ENCODE data around the gene DSCAML1. TPM values are rescaled to one million over a fixed set of nuclear protein-coding genes. Genes with fewer than 3 reads are reported as not detected.

Gene DSCAML1
- total RNA-seq, 1 experiment from 2014 or later, result 0.90 TPM

DNA sequence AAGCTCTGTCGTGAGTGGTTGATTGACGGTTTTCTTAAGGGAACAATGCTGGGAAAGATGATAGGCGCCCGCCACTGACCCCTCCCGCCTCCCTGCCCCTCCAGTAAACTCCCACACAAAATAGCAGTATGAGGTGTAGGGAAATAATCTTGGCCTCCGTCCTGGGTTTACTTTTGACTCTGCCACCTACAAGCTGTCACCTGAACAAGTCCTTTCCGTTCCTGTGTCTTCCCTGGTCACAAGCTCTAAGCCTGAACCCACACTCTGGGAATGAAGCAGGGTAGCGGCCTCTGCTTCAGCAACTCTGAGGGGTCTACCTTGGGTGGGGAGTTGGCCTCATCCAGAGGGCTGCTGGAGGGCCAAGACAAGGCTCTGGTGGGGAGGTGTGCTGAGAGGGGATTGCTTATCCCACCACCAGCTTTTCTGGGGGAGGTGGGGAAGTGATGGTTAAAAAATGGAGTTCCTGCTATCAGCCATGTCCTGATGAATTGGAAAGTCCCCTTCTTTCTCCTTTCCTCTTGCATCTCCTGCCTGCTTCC lies 381.6 kb downstream of the DSCAML1 start:
- ATAC-seq (no peak), DNase-seq (ENCODE audit: low spot score) (no peak)
- POLR2A ChIA-PET, result no interaction called here
- CTCF ChIA-PET, result interaction anchor here (10.4 kb wide), 1 partner anchor 10 kb away, joined by 103 read pairs; no protein-coding TSS in a partner anchor
- no peak for TF ChIP-seq IRF1 (CRISPR knock-in tag; IDR thresholded peaks at IDR 0.05)
- no peak for TF ChIP-seq TCF7 (CRISPR knock-in tag; IDR thresholded peaks at IDR 0.05; ENCODE audit: low read depth)
- TF ChIP-seq FOXP4 (CRISPR knock-in tag; IDR thresholded peaks at IDR 0.05), result no peak
- no peak for TF ChIP-seq E2F5 (CRISPR knock-in tag; IDR thresholded peaks at IDR 0.05)
- TF ChIP-seq EMX1 (CRISPR knock-in tag; IDR thresholded peaks at IDR 0.05), result no peak
- TF ChIP-seq, protein P1, sequence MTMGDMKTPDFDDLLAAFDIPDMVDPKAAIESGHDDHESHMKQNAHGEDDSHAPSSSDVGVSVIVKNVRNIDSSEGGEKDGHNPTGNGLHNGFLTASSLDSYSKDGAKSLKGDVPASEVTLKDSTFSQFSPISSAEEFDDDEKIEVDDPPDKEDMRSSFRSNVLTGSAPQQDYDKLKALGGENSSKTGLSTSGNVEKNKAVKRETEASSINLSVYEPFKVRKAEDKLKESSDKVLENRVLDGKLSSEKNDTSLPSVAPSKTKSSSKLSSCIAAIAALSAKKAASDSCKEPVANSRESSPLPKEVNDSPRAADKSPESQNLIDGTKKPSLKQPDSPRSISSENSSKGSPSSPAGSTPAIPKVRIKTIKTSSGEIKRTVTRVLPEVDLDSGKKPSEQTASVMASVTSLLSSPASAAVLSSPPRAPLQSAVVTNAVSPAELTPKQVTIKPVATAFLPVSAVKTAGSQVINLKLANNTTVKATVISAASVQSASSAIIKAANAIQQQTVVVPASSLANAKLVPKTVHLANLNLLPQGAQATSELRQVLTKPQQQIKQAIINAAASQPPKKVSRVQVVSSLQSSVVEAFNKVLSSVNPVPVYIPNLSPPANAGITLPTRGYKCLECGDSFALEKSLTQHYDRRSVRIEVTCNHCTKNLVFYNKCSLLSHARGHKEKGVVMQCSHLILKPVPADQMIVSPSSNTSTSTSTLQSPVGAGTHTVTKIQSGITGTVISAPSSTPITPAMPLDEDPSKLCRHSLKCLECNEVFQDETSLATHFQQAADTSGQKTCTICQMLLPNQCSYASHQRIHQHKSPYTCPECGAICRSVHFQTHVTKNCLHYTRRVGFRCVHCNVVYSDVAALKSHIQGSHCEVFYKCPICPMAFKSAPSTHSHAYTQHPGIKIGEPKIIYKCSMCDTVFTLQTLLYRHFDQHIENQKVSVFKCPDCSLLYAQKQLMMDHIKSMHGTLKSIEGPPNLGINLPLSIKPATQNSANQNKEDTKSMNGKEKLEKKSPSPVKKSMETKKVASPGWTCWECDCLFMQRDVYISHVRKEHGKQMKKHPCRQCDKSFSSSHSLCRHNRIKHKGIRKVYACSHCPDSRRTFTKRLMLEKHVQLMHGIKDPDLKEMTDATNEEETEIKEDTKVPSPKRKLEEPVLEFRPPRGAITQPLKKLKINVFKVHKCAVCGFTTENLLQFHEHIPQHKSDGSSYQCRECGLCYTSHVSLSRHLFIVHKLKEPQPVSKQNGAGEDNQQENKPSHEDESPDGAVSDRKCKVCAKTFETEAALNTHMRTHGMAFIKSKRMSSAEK (CRISPR knock-in tag; IDR thresholded peaks at IDR 0.05; ENCODE audit: borderline replicate concordance), result no peak
- TF ChIP-seq, protein P2, sequence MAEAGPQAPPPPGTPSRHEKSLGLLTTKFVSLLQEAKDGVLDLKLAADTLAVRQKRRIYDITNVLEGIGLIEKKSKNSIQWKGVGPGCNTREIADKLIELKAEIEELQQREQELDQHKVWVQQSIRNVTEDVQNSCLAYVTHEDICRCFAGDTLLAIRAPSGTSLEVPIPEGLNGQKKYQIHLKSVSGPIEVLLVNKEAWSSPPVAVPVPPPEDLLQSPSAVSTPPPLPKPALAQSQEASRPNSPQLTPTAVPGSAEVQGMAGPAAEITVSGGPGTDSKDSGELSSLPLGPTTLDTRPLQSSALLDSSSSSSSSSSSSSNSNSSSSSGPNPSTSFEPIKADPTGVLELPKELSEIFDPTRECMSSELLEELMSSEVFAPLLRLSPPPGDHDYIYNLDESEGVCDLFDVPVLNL (CRISPR knock-in tag; IDR thresholded peaks at IDR 0.05; ENCODE audit: borderline replicate concordance, low read depth), result no peak
- Mint-ChIP-seq H3K9me3 (no peaks in the 10 kb centered on the region), H3K27me3 (ENCODE audit: low read depth) (no peaks in the 10 kb centered on the region), H3K4me1 (peaks cover 11% of the 10 kb centered on the region), H3K36me3 (no peaks in the 10 kb centered on the region), H3K4me3 (no peak overlapping the region), H3K27ac (no peak overlapping the region)

DNA sequence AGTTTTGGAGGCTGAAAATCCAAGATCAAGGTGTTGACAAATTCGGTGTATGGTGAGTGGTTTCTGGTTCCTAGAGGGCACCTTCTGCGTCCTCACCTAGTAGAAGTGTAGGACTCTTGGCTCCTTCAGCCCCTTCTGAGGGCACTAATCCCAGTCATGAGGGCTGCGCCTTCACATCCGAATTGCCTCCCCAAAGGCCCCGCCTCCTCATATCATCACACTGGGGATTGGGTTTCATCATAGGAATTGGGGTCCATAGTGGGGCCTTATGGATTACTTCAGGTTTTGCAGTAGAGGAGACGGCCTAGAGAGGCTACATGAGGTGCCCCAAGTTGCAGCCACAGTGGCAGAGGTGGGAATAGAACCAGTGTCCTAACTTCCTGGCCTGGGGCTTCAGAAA lies 382.3 kb downstream of the DSCAML1 start:
- H3K4me3 Mint-ChIP-seq, result no peak overlapping the region
- no peaks in the 10 kb centered on the region for H3K9me3 Mint-ChIP-seq
- H3K27me3 Mint-ChIP-seq (ENCODE audit: low read depth), result no peaks in the 10 kb centered on the region
- ATAC-seq (no peak), DNase-seq (ENCODE audit: low spot score) (no peak)
- no peak overlapping the region for H3K27ac Mint-ChIP-seq
- ChIA-PET POLR2A (no interaction called here), CTCF (interaction anchor here (10.4 kb wide), 1 partner anchor 11 kb away, joined by 103 read pairs; no protein-coding TSS in a partner anchor)
- H3K36me3 Mint-ChIP-seq, result peaks cover 3% of the 10 kb centered on the region
- peaks cover 17% of the 10 kb centered on the region for H3K4me1 Mint-ChIP-seq
- TF ChIP-seq, protein P3, sequence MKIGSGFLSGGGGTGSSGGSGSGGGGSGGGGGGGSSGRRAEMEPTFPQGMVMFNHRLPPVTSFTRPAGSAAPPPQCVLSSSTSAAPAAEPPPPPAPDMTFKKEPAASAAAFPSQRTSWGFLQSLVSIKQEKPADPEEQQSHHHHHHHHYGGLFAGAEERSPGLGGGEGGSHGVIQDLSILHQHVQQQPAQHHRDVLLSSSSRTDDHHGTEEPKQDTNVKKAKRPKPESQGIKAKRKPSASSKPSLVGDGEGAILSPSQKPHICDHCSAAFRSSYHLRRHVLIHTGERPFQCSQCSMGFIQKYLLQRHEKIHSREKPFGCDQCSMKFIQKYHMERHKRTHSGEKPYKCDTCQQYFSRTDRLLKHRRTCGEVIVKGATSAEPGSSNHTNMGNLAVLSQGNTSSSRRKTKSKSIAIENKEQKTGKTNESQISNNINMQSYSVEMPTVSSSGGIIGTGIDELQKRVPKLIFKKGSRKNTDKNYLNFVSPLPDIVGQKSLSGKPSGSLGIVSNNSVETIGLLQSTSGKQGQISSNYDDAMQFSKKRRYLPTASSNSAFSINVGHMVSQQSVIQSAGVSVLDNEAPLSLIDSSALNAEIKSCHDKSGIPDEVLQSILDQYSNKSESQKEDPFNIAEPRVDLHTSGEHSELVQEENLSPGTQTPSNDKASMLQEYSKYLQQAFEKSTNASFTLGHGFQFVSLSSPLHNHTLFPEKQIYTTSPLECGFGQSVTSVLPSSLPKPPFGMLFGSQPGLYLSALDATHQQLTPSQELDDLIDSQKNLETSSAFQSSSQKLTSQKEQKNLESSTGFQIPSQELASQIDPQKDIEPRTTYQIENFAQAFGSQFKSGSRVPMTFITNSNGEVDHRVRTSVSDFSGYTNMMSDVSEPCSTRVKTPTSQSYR (CRISPR knock-in tag; IDR thresholded peaks at IDR 0.05), result no peak
- no peak for TF ChIP-seq IRF1 (CRISPR knock-in tag; IDR thresholded peaks at IDR 0.05)
- TF ChIP-seq HMGXB4 (CRISPR knock-in tag; IDR thresholded peaks at IDR 0.05), result no peak
- TF ChIP-seq CREM (CRISPR knock-in tag; IDR thresholded peaks at IDR 0.05), result no peak
- TF ChIP-seq CBFB (CRISPR knock-in tag; IDR thresholded peaks at IDR 0.05; ENCODE audit: low read depth), result no peak
- TF ChIP-seq NR1H2 (CRISPR knock-in tag; IDR thresholded peaks at IDR 0.05), result no peak
- TF ChIP-seq IRF2 (CRISPR knock-in tag; IDR thresholded peaks at IDR 0.05; ENCODE audit: borderline replicate concordance, low read depth), result no peak
- TF ChIP-seq NR3C1 (CRISPR knock-in tag; conservative IDR thresholded peaks at IDR 0.05; ENCODE audit: low read depth), result no peak
